GM12864 (cell line): ENCODE measurements around the gene MIX23.
"Not testable (repeated sequence)": the region's sequence is repeated elsewhere in the genome, so short reads cannot be mapped to it uniquely, and the experiment has no call there.

Experiments
- DNase-seq: peaks from one replicate; pipeline ENCODE4 v3.0.0-alpha.2; 2011; ENCODE audit warnings: low read depth
- H3K4me3 ChIP-seq: 2 replicates; pipeline ENCODE4 v1.5.1; 2011; ENCODE audit warnings: mild to moderate bottlenecking, low read depth, low read length, control low read depth
- CTCF ChIP-seq: IDR thresholded peaks from 2 replicates; pipeline ENCODE4 v1.5.1; 2011; ENCODE audit warnings: low read depth, mild to moderate bottlenecking, moderate library complexity, low read length, control low read depth, inconsistent platforms; ENCODE audit errors: missing control alignments

Gene MIX23

GRCh38 chr3:122389197-122389596 lies 6.2 kb upstream of the MIX23 start:
- no peak for DNase-seq
- H3K4me3 ChIP-seq: no peak overlapping the region
- no peak for TF ChIP-seq CTCF

- TF ChIP-seq CTCF: no peak
- DNase-seq: no peak
- no peak overlapping the region for H3K4me3 ChIP-seq
These were observed 4.7 kb upstream of the MIX23 start for GRCh38 chr3:122387709-122388108.

- DNase-seq: peak; percentile 80
- peak; percentile 61 for TF ChIP-seq CTCF
- H3K4me3 ChIP-seq: peak within 1 kb of the TSS; percentile 79
These were observed 1.0 kb upstream of the MIX23 start, which contains the start of gene FAM162A for GRCh38 chr3:122383771-122384697. Gene FAM162A, plus strand, starts transcription at chr3:122384182. Its CDS starts 84 bp downstream, at chr3:122384266.

GRCh38 chr3:122377975-122378374 lies 5.1 kb downstream of the MIX23 start:
- no peak for DNase-seq
- no peak overlapping the region for H3K4me3 ChIP-seq
- no peak for TF ChIP-seq CTCF

- H3K4me3 ChIP-seq: no peak overlapping the region
- no peak for TF ChIP-seq CTCF
- DNase-seq: no peak
These were observed 9.0 kb downstream of the MIX23 start for GRCh38 chr3:122374034-122374433.

GRCh38 chr3:122366379-122366749 lies 16.7 kb downstream of the MIX23 start:
- H3K4me3 ChIP-seq: no peak overlapping the region
- no peak for DNase-seq
- TF ChIP-seq CTCF: no peak

- DNase-seq, H3K4me3 ChIP-seq: not testable (repeated sequence)
These were observed 17.3 kb downstream of the MIX23 start for GRCh38 chr3:122365582-122366378.
